ENCODE results near the gene GCH1. TPM values are rescaled to one million over a fixed set of nuclear protein-coding genes. Genes with fewer than 3 reads are reported as not detected.
"Not testable (repeated sequence)": the region's sequence is repeated elsewhere in the genome, so short reads cannot be mapped to it uniquely, and the experiment has no call there.

GCH1 gene
- total RNA-seq, 1 experiment from 2014 or later = 7.7 TPM

DNA sequence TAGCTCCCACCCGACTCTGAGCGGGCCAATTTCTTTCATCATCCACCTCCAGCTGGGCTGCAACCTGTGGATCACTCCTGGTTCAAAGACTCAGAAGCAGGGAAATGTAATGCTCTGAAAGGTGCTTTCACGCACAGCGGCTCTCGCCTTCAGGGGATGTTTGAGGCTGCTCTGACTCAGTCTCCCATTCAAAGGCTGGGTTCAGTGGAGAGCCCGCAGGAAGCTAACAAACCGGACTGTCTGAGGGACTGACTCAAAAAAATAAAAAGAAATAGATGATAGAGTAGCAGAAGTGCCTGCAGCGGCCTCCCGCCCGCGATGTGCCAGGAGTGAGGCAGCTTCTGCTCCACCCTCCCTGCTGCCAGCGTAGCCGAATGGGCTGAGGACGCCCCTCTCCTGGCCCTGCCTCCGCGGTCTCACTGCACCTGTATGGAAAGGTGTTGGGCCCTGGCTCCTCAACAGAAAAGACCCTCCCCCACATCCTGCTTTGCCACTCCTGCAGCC lies 98.0 kb downstream of the GCH1 start:
- Histone ChIP-seq H3K4me3 (ENCODE audit: low read depth, low read length, poor library complexity, severe bottlenecking) (no peak overlapping the region), H3K4me1 (ENCODE audit: insufficient read depth, low read length, poor library complexity, severe bottlenecking) (peaks cover 3% of the 10 kb centered on the region), H3K9me3 (ENCODE audit: low read depth, low read length, poor library complexity, severe bottlenecking) (no peaks in the 10 kb centered on the region), H3K27me3 (replicated peaks; ENCODE audit: insufficient read depth, low read depth, low read length, poor library complexity) (no peaks in the 10 kb centered on the region), H3K27ac (ENCODE audit: low read depth, low read length, poor library complexity, severe bottlenecking) (no peak overlapping the region), H3K36me3 (ENCODE audit: insufficient read depth, low read length, poor library complexity, severe bottlenecking) (no peaks in the 10 kb centered on the region)
- ChIA-PET CTCF (interaction anchor here (0.6 to 1.3 kb wide), 3 partner anchors 10 to 476 kb away, joined by 3 to 10 read pairs (median 3); no protein-coding TSS in a partner anchor), POLR2A (ENCODE audit: low non-redundant PET) (no interaction called here)
- DNase-seq (ENCODE audit: low spot score) = no peak
- TF ChIP-seq CTCF (conservative IDR thresholded peaks at IDR 0.05; ENCODE audit: low read depth, low read length) (no peak), EZH2 (IDR thresholded peaks at IDR 0.05; ENCODE audit: borderline replicate concordance, low read depth, low read length, poor library complexity, severe bottlenecking) (no peak)
- BruUV-seq (replicated peaks) = no TSS peak
- intact Hi-C loops (cut with micrococcal nuclease; ENCODE audit: unreplicated experiment) = loop anchor here (2.0 kb wide), 1 partner anchor 240 kb away; no protein-coding TSS in a partner anchor

DNA sequence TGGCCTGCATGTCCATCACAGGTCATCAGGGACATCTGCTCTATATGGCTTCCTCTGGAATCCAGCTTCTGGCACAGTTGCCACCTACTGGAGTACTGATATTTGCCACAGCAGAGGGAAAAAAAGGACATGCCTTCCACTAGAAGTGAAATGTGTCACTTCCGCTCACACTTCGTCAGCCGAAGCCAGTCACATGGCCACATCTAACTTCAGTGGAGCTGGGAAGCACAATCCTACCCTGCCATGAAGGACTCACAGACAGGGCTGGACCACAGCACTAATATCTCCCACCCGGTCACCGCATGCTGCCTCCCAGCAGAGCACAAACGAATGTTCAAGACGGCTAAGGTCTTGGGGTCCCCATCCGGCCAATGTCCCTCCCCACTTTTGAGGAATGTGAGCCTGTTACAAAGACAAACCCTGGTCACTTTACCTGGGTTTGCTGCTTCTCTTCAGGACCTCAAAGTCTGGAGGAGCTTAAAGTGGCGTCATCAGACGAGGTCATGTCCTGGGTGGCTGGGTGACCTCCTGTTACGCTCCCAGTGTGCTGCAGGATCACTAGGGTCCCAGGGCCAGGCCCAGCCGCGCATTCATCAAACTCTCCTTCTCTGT lies 98.6 kb downstream of the GCH1 start:
- Histone ChIP-seq H3K36me3 (ENCODE audit: insufficient read depth, low read length, poor library complexity, severe bottlenecking) (no peaks in the 10 kb centered on the region), H3K27me3 (replicated peaks; ENCODE audit: insufficient read depth, low read depth, low read length, poor library complexity) (no peaks in the 10 kb centered on the region), H3K27ac (ENCODE audit: low read depth, low read length, poor library complexity, severe bottlenecking) (no peak overlapping the region), H3K4me1 (ENCODE audit: insufficient read depth, low read length, poor library complexity, severe bottlenecking) (peaks cover 3% of the 10 kb centered on the region), H3K4me3 (ENCODE audit: low read depth, low read length, poor library complexity, severe bottlenecking) (no peak overlapping the region), H3K9me3 (ENCODE audit: low read depth, low read length, poor library complexity, severe bottlenecking) (no peaks in the 10 kb centered on the region)
- ChIA-PET CTCF (no interaction called here), POLR2A (ENCODE audit: low non-redundant PET) (no interaction called here)
- BruUV-seq (replicated peaks) = no TSS peak
- intact Hi-C loops (cut with micrococcal nuclease; ENCODE audit: unreplicated experiment) = loop anchor here (2.0 kb wide), 1 partner anchor 239 kb away; no protein-coding TSS in a partner anchor
- no peak for DNase-seq (ENCODE audit: low spot score)
- TF ChIP-seq CTCF (conservative IDR thresholded peaks at IDR 0.05; ENCODE audit: low read depth, low read length) (no peak), EZH2 (IDR thresholded peaks at IDR 0.05; ENCODE audit: borderline replicate concordance, low read depth, low read length, poor library complexity, severe bottlenecking) (no peak)

- DNase-seq (ENCODE audit: low spot score) = no peak
- ChIA-PET POLR2A (ENCODE audit: low non-redundant PET) (no interaction called here), CTCF (interaction anchor here (1.2 kb wide), 1 partner anchor 29 kb away, joined by 4 read pairs; no protein-coding TSS in a partner anchor)
- Histone ChIP-seq H3K27ac (ENCODE audit: low read depth, low read length, poor library complexity, severe bottlenecking) (no peak overlapping the region), H3K36me3 (ENCODE audit: insufficient read depth, low read length, poor library complexity, severe bottlenecking) (no peaks in the 10 kb centered on the region), H3K9me3 (ENCODE audit: low read depth, low read length, poor library complexity, severe bottlenecking) (no peaks in the 10 kb centered on the region), H3K27me3 (replicated peaks; ENCODE audit: insufficient read depth, low read depth, low read length, poor library complexity) (no peaks in the 10 kb centered on the region), H3K4me3 (ENCODE audit: low read depth, low read length, poor library complexity, severe bottlenecking) (no peak overlapping the region), H3K4me1 (ENCODE audit: insufficient read depth, low read length, poor library complexity, severe bottlenecking) (peaks cover 3% of the 10 kb centered on the region)
- no peak for TF ChIP-seq CTCF (conservative IDR thresholded peaks at IDR 0.05; ENCODE audit: low read depth, low read length)
- no peak for TF ChIP-seq EZH2 (IDR thresholded peaks at IDR 0.05; ENCODE audit: borderline replicate concordance, low read depth, low read length, poor library complexity, severe bottlenecking)
- intact Hi-C loops (cut with micrococcal nuclease; ENCODE audit: unreplicated experiment) = no loop called here
- no TSS peak for BruUV-seq (replicated peaks)
Measured at GRCh38 chr14:54803396-54803795, 99.2 kb downstream of the GCH1 start.

DNA sequence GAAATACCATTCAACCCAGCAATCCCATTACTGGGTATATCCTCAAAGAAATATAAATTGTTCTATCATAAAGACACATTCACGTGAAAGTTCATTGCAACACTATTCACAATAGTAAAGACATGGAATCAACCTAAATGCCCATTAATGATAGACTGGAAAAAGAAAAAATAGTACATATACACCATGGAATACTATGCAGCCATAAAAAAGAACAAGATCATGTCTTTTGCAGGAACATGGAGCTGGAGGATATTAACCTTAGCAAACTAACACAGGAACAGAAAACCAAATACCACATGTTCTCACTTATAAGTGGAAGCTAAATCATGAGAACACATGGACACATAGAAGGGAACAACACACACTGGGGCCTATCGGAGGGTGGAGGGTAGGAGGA lies 101.1 kb downstream of the GCH1 start:
- H3K4me1 ChIP-seq (ENCODE audit: insufficient read depth, low read length, poor library complexity, severe bottlenecking); DNase-seq (ENCODE audit: low spot score); H3K4me3 ChIP-seq (ENCODE audit: low read depth, low read length, poor library complexity, severe bottlenecking); H3K27ac ChIP-seq (ENCODE audit: low read depth, low read length, poor library complexity, severe bottlenecking); CTCF ChIA-PET; H3K36me3 ChIP-seq (ENCODE audit: insufficient read depth, low read length, poor library complexity, severe bottlenecking); H3K27me3 ChIP-seq (replicated peaks; ENCODE audit: insufficient read depth, low read depth, low read length, poor library complexity); BruUV-seq (replicated peaks); intact Hi-C loops (cut with micrococcal nuclease; ENCODE audit: unreplicated experiment); H3K9me3 ChIP-seq (ENCODE audit: low read depth, low read length, poor library complexity, severe bottlenecking): not testable (repeated sequence)
- POLR2A ChIA-PET (ENCODE audit: low non-redundant PET) = interaction anchor here (0.8 kb wide), 1 partner anchor 26 kb away, joined by 3 read pairs; no protein-coding TSS in a partner anchor
